IPS-20b (cell line): Measurements from ENCODE around the gene ADAMTS3.
"Not testable (repeated sequence)": the region's sequence is repeated elsewhere in the genome, so short reads cannot be mapped to it uniquely, and the experiment has no call there.

Source experiments
- H3K27ac ChIP-seq: one replicate; pipeline ENCODE4 v1.5.1; 2013; ENCODE audit warnings: low read length
- H3K27me3 ChIP-seq: 2 replicates; pipeline ENCODE4 v1.6.1; 2013; ENCODE audit warnings: mild to moderate bottlenecking, low read length, inconsistent platforms; ENCODE audit not compliant: insufficient read depth
- H3K36me3 ChIP-seq: 2 replicates; pipeline ENCODE4 v1.6.1; 2013; ENCODE audit warnings: low read depth, mild to moderate bottlenecking, inconsistent platforms, low read length, moderate library complexity; ENCODE audit not compliant: insufficient read depth
- H3K4me1 ChIP-seq: 2 replicates; pipeline ENCODE4 v1.6.1; 2013; ENCODE audit warnings: mild to moderate bottlenecking, control low read depth, inconsistent platforms, low read length, moderate library complexity; ENCODE audit not compliant: insufficient read depth
- H3K4me3 ChIP-seq: 2 replicates; pipeline ENCODE4 v1.5.1; 2013; ENCODE audit warnings: mild to moderate bottlenecking, low read length, inconsistent platforms
- H3K9ac ChIP-seq: 2 replicates; pipeline ENCODE4 v1.6.1; 2013; ENCODE audit warnings: low read depth, mild to moderate bottlenecking, inconsistent platforms, low read length, moderate library complexity
- H3K9me3 ChIP-seq: 2 replicates; pipeline ENCODE4 v1.6.1; 2013; ENCODE audit warnings: mild to moderate bottlenecking, low read depth, low read length, inconsistent platforms; ENCODE audit not compliant: insufficient read depth

ADAMTS3 gene

DNA sequence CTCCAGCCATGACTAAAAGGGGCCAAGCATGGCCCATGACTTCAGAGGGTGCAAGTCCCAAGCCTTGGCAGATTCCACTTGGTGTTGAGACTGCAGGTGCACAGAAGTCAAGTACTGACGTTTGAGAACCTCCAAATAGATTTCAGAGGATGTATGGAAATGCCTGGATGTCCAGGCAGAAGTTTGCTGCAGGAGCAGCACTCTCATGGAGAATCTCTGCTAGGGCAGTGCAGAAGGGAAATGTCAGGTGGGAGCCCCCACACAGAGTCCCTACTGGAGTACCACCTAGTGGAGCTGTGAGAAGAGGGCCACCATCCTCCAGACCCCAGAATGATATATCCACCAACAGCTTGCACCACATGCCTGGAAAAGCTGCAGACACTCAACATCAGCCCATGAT lies 28.3 kb downstream of the ADAMTS3 start:
- not testable (repeated sequence) for H3K27ac ChIP-seq, H3K9ac ChIP-seq, H3K4me3 ChIP-seq, H3K36me3 ChIP-seq, H3K4me1 ChIP-seq, H3K27me3 ChIP-seq
- H3K9me3 ChIP-seq: peaks cover 12% of the 10 kb centered on the region; the same call in 1 of the 2 replicates

DNA sequence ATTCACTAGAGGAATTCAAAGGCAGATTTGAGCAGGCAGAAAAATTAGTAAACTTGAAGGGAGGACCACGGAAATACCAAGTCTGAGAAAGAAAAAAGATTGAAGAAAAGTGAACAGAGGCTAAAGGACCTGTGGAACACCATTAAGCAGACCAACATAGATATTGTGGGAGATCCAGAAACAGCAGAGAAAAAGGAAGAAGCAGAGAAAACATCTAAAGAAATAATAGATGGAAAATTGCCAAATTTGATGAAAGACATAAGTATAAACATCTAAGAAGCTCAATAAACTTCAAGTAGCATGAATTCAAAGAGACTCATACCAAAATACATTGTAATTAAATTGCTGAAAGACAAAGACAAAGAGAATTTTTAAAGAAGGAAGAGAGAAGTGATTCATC lies 31.0 kb downstream of the ADAMTS3 start:
- H3K9ac ChIP-seq: no peak overlapping the region

DNA sequence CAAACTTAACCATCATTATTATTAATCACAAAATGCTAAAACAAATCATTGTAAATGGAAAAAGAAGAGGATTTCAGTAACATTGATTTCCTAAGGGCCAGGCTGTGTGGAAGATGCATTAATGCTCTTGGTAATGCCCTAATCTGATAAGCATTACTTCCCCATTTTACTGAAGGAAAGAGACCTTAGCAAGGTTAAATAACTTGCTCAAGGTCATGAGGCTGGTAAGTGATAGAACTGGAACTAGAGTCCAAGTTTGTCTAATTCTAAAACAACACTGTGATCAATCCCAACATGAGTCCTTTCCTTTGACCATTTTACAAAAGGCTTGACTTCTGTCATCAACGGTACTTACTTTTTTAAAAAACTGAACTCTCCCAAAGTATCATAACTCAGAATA lies 32.6 kb downstream of the ADAMTS3 start:
- Histone ChIP-seq H3K27ac (no peak overlapping the region), H3K27me3 (no peaks in the 10 kb centered on the region), H3K36me3 (no peaks in the 10 kb centered on the region), H3K9me3 (peaks cover 12% of the 10 kb centered on the region; the same call in 1 of the 2 replicates), H3K4me3 (no peak overlapping the region), H3K4me1 (no peaks in the 10 kb centered on the region), H3K9ac (no peak overlapping the region)

More for the DNA sequence above, 31.0 kb downstream of the ADAMTS3 start:
- no peaks in the 10 kb centered on the region for H3K27me3 ChIP-seq
- H3K27ac ChIP-seq: no peak overlapping the region
- H3K9me3 ChIP-seq: peaks cover 12% of the 10 kb centered on the region; the same call in 1 of the 2 replicates
- no peaks in the 10 kb centered on the region for H3K4me1 ChIP-seq
- H3K4me3 ChIP-seq: no peak overlapping the region
- no peaks in the 10 kb centered on the region for H3K36me3 ChIP-seq

DNA sequence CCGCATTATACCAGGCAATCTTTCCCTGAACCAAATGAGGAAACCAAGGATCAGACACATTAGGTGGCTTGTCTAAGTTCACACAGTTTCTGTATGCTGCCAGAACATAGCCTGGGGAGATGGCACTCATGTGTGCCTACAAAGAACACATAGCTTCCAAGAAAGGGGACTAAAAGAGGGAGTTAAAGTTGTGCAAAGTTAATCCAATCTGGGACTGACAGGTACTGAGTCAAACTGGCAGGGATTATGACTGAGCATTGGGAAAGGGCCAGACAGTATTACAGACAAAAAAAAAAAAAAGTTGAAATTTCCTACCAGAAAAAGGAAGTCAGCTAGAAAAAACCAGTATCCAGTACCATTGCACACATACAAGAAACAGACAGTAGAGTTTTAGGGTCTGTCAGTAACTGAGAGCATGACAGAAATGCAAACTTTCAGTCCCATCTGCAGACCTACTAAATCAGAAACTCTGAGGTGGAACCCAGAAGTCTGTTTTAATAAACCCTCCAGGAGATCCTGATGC lies 37.2 kb downstream of the ADAMTS3 start:
- Histone ChIP-seq H3K36me3 (no peaks in the 10 kb centered on the region), H3K9me3 (no peaks in the 10 kb centered on the region)

DNA sequence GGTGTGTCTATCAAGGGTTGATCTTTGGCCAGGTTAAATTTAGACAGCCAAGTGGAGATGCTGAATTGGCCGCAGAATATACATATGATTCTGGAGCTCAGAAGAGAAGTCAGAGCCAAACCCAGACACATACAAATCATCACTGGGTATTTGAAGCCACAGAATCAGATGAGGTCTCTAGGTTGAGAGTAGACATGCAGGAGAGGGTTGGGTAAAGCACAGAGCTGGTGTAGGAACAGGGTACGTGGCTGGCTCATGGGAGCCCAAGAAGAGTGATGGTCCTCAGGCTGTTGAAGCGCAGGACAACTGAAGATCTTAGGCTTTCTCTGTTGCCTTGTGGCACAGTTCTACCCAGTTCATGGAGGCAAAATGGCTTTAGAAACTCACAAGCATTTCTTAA lies 37.7 kb downstream of the ADAMTS3 start:
- Histone ChIP-seq H3K27ac (no peak overlapping the region), H3K4me3 (no peak overlapping the region), H3K4me1 (no peaks in the 10 kb centered on the region), H3K36me3 (no peaks in the 10 kb centered on the region), H3K9me3 (no peaks in the 10 kb centered on the region), H3K9ac (no peak overlapping the region), H3K27me3 (no peaks in the 10 kb centered on the region)

More for the DNA sequence above, 37.2 kb downstream of the ADAMTS3 start:
- H3K4me1 ChIP-seq: no peaks in the 10 kb centered on the region
- no peaks in the 10 kb centered on the region for H3K27me3 ChIP-seq
- no peak overlapping the region for H3K27ac ChIP-seq
- H3K4me3 ChIP-seq: no peak overlapping the region
- no peak overlapping the region for H3K9ac ChIP-seq

DNA sequence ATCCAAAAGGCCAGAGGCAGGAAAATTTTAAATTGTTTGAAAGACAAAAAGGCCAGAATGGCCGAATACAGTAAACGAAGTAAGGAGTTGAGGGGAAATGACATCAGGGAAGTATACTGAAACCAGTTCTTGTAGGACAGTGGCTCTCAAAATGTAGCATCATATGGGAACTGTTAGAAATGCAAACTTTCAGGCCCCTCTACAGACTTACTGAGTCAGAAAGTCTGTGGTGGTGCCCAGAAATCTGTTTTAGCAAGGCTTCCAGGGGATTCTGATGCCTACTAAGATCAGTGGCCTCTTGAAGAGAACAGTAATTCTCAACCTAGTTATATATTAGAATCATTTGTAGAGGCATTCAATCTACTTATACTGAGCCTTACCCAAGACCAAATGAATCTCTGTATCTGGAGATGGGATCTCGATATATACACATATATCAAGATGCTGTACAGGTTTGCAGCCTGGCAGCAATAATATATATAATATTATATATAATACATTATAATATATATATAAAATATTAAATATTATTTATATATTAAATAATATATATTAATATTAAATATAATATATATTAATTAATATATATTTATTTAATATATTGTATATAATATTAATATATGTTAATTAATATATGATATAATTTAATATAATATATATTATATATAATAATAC lies 39.7 kb downstream of the ADAMTS3 start:
- Histone ChIP-seq H3K36me3 (no peaks in the 10 kb centered on the region), H3K27ac (no peak overlapping the region), H3K9me3 (no peaks in the 10 kb centered on the region), H3K4me3 (no peak overlapping the region), H3K27me3 (no peaks in the 10 kb centered on the region), H3K9ac (no peak overlapping the region), H3K4me1 (no peaks in the 10 kb centered on the region)

DNA sequence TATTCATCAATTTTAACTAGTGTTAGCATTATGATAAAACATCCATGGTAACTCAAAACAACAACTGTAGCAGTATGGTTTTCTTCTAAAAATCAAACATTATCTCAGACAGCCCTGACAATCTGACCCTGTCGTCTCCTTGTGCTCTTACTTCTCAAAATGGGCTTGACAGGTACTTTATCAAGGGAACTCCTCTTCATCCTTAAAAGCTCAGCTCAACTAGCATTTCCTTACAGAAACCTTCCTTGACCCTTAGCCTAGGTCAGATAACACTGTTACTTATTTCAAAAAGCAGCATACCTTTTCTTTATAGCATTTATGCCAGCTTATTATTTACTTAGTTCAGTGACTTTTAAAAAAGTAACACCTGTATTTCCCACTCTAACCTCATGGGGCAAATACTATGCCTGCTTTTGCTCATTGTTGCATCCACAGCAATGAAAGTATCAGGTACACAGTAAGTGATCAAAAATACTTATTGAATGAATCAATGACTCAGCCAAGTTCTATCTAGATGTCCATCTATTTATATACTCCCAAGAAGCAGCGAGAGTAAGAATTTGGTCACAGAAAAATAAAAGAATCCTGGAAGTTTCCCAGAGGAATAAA lies 41.9 kb downstream of the ADAMTS3 start:
- H3K27ac ChIP-seq: no peak overlapping the region
- no peak overlapping the region for H3K4me3 ChIP-seq
- H3K36me3 ChIP-seq: no peaks in the 10 kb centered on the region
- no peaks in the 10 kb centered on the region for H3K27me3 ChIP-seq
- no peaks in the 10 kb centered on the region for H3K4me1 ChIP-seq
- peaks cover 4% of the 10 kb centered on the region for H3K9me3 ChIP-seq
- H3K9ac ChIP-seq: no peak overlapping the region

DNA sequence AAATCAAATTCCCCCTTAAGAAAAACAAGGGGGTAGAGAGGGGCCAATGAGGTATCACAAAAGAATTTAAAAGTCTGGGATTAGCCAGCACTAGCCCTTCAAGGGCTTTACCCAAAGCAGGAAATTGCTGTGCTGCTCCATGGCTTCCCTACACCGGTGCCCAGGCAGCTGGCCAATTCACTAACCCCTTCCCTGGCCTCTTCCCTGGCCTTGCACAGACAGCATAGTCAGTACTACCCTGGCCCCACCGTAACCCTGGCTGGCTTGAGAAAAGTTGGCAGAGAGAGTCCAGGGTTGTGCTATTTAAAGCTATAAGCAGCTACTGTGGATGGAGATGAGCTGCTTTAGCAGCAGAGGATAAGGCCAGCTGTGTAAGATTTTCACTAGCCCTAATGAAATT lies 43.1 kb downstream of the ADAMTS3 start:
- Histone ChIP-seq H3K27me3 (no peaks in the 10 kb centered on the region), H3K27ac (no peak overlapping the region), H3K9ac (no peak overlapping the region), H3K4me3 (no peak overlapping the region), H3K9me3 (peaks cover 13% of the 10 kb centered on the region), H3K4me1 (no peaks in the 10 kb centered on the region), H3K36me3 (no peaks in the 10 kb centered on the region)

DNA sequence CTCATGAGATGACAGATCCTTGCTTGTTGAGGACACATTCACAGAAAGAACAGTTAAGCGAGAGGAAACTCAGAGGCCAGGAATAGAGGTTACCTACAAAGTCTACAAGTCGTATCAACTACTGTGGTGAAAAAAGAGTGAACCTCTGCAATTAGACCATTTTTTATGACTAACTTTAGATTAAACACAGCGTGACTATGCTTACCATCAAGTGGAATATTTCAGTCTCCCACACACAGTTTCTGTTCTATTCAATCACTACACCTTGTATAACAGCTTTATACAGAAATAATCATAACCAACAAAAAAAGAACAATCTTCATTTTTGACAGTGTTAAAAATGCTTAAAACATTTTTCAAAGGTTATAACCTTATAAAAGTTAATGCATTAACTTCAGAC lies 46.6 kb downstream of the ADAMTS3 start:
- H3K27me3 ChIP-seq: no peaks in the 10 kb centered on the region
- H3K36me3 ChIP-seq: no peaks in the 10 kb centered on the region
- H3K9ac ChIP-seq: no peak overlapping the region
- peaks cover 18% of the 10 kb centered on the region for H3K9me3 ChIP-seq
- no peak overlapping the region for H3K27ac ChIP-seq
- no peaks in the 10 kb centered on the region for H3K4me1 ChIP-seq
- no peak overlapping the region for H3K4me3 ChIP-seq

DNA sequence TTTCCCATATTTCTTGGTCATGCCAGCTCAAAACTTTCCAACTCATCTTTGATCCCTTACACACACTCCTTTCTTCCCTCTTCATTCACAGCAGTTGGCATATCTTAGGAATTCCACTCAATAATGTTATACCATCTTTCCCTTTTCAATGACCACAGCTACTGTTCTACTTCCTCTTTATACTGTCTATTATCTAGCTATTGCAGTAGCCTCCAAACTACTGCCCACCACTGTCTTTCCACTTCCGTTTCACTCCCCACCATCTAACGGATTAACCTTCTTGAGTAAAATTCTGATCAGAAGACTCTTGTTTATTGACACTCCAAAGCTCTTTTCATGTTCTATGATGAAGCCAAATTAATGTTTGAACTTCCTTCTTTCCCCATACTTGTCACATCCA lies 55.8 kb downstream of the ADAMTS3 start:
- Histone ChIP-seq H3K27ac (no peak overlapping the region), H3K4me1 (no peaks in the 10 kb centered on the region)

DNA sequence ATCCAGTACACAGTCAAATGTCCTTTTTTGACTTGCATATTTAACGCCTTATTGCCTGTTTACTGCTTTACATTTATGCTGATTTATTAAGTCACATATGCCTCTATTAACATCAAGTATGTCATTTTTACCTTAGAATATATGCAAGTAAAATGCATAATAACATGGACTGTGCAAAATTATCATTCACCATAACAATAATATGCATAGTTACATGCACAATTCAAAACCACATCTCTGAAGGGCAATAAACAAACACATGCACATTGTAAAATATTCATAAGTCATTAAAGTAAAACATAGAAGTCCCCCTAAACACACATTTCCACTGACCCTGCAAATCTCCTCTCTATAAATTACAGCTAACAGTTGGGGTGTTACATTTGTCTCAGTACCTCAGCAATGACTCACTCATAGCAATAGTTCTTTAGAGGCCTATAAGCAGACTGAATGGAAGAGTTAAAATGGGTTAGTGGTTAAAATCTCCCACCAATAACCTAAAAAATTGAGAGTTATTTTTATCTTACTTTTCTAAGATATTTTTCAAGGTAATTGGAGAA lies 61.1 kb downstream of the ADAMTS3 start:
- Histone ChIP-seq H3K4me3 (no peak overlapping the region), H3K27ac (no peak overlapping the region), H3K4me1 (no peaks in the 10 kb centered on the region), H3K9me3 (no peaks in the 10 kb centered on the region), H3K27me3 (no peaks in the 10 kb centered on the region), H3K36me3 (no peaks in the 10 kb centered on the region), H3K9ac (no peak overlapping the region)

More for the DNA sequence above, 55.8 kb downstream of the ADAMTS3 start:
- Histone ChIP-seq H3K36me3 (no peaks in the 10 kb centered on the region), H3K9me3 (no peaks in the 10 kb centered on the region), H3K27me3 (no peaks in the 10 kb centered on the region), H3K9ac (no peak overlapping the region), H3K4me3 (no peak overlapping the region)

DNA sequence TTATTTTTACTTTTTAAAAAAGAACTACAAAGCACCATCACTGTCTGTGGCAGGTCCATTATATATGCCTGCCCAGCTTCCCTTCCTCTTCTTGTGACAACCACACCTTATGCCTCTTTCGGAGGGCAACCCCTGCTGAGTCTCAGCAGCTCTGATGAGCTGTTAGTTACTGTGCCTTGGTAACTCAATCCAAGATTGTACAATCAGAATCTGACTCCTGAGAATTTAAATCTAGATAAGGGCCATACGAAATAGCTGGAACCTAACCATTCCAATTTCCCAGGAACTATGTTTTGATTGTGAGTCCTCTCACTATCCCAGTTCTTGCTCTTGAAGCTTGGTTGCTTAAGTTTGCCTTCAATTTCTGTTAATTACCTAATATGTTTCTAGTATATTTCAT lies 61.9 kb downstream of the ADAMTS3 start:
- Histone ChIP-seq H3K27me3 (no peaks in the 10 kb centered on the region), H3K9me3 (no peaks in the 10 kb centered on the region), H3K27ac (no peak overlapping the region), H3K36me3 (no peaks in the 10 kb centered on the region), H3K4me3 (no peak overlapping the region), H3K9ac (no peak overlapping the region), H3K4me1 (no peaks in the 10 kb centered on the region)
